Measurements from ENCODE around the gene ADAMTS8.

GRCh38 chr11:130476922-130477491 is 48.6 kb upstream of the ADAMTS8 start:
- no peak for TF ChIP-seq POLR2AphosphoS5 (IDR thresholded peaks at IDR 0.05; ENCODE audit: low read depth, low read length)
- TF ChIP-seq TAF1 (IDR thresholded peaks at IDR 0.05; ENCODE audit: borderline replicate concordance, insufficient read depth, low read length): no peak
- no peak for TF ChIP-seq REST (IDR thresholded peaks at IDR 0.05; ENCODE audit: insufficient read depth in 1 of 2, low read depth in 2 of 2, low read length in 2 of 2)

Measured in PFSK-1 (cell line).